NB4 (cell line): Measurements from ENCODE around the gene ATP5MC2.
"Not testable (repeated sequence)": the region's sequence is repeated elsewhere in the genome, so short reads cannot be mapped to it uniquely, and the experiment has no call there.

ENCODE experiments used
- POLR2A ChIP-seq: IDR thresholded peaks from 2 replicates; pipeline ENCODE4 v1.6.1; 2011; ENCODE audit warnings: mild to moderate bottlenecking; ENCODE audit not compliant: insufficient read length; ENCODE audit errors: extremely low read depth
- TF ChIP-seq, protein P1 (sequence below): IDR thresholded peaks from one replicate; pipeline ENCODE4 v1.5.1; 2012; ENCODE audit warnings: low read depth, low read length

DNA sequence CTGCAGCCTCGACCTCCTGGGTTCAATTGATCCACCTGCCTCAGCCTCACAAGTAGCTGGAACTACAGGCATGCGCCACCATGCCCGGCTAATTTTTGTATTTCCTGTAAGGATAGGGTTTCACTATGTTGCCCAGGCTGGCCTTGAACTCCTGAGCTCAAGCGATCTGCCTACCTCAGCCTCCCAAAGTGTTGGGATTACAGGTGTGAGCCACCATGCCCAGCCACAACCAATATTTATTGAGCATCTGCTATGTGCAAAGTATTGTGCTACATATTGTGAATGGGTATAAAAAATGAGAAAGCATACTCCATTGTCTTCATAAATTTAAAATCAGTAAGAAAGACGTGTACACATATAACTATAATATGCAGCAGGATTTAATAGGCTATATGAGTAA is 4.2 kb upstream of the ATP5MC2 start:
- TF ChIP-seq, protein P1, sequence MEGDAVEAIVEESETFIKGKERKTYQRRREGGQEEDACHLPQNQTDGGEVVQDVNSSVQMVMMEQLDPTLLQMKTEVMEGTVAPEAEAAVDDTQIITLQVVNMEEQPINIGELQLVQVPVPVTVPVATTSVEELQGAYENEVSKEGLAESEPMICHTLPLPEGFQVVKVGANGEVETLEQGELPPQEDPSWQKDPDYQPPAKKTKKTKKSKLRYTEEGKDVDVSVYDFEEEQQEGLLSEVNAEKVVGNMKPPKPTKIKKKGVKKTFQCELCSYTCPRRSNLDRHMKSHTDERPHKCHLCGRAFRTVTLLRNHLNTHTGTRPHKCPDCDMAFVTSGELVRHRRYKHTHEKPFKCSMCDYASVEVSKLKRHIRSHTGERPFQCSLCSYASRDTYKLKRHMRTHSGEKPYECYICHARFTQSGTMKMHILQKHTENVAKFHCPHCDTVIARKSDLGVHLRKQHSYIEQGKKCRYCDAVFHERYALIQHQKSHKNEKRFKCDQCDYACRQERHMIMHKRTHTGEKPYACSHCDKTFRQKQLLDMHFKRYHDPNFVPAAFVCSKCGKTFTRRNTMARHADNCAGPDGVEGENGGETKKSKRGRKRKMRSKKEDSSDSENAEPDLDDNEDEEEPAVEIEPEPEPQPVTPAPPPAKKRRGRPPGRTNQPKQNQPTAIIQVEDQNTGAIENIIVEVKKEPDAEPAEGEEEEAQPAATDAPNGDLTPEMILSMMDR, result not testable (repeated sequence)
- TF ChIP-seq POLR2A, result not testable (repeated sequence)
